HG02970 (cell line): Measurements from ENCODE around the gene TTC23L.
A peak's percentile ranks its signal among the peaks of the same experiment; 100 is the strongest.

Source experiments
- ATAC-seq: cut with Tn5 transposase; IDR thresholded peaks from one replicate; pipeline ENCODE4 v1.9.1; 2021; ENCODE audit warnings: mild to moderate bottlenecking, moderate library complexity, moderate number of reproducible peaks; ENCODE audit not compliant: unreplicated experiment, low FRiP score

Gene TTC23L

GRCh38 chr5:34866989-34867471, 28.1 kb downstream of the TTC23L start:
- ATAC-seq: no peak

GRCh38 chr5:34867660-34868059, 28.7 kb downstream of the TTC23L start:
- ATAC-seq: no peak

- ATAC-seq: no peak
These were observed 29.8 kb downstream of the TTC23L start for GRCh38 chr5:34868791-34869190.

DNA sequence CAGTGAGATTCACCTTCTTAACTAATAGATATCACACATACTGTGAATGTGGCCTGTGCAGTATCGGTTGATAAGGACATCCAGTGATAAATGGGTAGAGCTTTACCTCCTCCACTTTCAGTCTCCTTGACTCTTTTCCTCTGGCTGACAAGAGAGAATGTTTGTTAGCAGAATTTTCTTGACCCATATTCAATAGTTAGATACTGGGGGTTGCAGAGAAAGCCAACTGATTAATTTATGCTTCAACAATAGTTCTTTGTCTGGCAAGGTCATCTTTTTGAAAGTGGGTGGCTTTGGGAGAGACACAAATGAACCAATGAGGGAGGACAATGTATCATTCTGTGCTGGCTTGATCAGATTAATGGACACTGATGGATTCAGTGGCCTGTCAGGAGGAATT, 30.3 kb downstream of the TTC23L start:
- ATAC-seq: no peak

- no peak for ATAC-seq
These were observed 31.4 kb downstream of the TTC23L start for GRCh38 chr5:34870382-34870781.

GRCh38 chr5:34876275-34876674, 37.3 kb downstream of the TTC23L start:
- ATAC-seq: no peak

- no peak for ATAC-seq
These were observed 42.3 kb downstream of the TTC23L start for GRCh38 chr5:34881246-34881645.

DNA sequence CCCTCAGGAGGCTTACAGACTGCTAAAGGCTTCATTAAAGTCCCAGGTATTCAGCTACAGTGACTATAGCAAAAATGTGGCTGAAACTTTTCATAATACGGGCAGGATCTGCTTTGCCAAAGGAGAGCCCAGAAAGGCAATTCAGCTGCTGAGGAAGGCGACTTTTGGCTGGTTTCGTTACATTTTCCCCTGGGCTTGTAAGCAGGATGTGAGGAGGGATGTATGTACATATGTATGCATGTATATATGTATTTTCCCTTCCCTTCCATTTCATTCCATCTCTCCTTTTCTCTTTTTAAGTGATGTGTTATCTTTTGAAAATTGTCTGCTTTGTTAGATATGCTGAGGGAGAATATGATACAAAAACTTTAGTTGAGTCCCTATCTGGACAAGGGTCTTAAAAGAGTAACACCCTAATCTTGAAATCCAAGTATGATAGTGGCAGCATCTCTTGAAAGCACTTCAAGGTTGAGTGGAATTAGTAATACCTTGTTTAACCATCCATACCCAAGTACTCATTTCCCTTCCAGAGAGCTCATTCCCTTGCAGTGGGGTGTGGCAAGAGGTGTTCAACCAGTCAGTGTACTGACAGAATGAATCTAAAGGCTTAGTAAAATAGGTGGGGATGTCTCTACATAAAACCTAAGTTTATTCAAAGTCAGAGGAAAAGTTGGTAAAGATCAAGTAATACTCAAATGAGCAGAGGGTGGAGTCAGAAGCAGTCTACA, 47.6 kb downstream of the TTC23L start:
- ATAC-seq: no peak

- no peak for ATAC-seq
These were observed 50.4 kb downstream of the TTC23L start for GRCh38 chr5:34889394-34889793.

DNA sequence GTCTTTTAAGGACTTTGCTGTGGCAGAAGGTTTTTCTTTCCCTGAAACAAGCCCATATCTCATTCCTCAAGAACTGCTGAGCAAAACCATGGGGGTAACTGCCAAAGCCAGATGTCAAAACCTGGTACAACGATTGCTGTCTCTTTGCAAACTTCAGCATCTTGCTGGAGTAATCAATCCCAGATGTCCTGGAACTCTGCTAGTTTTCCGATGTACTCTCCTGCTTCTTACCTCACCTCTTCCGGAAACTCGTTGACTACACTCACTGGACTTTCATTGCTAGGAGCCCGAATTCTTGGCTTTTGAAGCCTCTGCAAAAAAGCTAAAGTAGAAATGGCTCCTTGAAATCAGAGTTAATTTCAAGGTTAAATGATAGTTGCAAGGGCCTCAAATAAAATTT, 53.0 kb downstream of the TTC23L start:
- ATAC-seq: no peak

DNA sequence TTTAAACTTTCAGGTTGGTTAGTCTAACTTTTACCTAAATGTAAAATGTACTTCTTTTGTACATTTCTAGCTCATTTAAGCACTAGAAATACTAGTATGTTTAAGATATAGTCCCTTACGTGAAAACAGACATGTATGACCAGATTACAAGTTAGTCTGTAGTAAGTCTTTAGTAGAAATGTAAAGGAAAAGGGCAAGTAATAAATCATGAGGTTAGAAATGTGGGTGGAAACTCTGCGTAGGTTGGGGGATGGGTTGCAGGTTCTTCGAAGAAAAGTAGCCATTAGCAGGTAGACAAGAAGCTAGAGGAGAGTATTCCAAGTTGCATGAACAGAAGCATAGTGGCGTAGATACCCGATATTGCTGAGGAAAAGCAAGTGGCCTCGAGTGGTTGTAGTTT, 53.5 kb downstream of the TTC23L start:
- ATAC-seq: no peak

DNA sequence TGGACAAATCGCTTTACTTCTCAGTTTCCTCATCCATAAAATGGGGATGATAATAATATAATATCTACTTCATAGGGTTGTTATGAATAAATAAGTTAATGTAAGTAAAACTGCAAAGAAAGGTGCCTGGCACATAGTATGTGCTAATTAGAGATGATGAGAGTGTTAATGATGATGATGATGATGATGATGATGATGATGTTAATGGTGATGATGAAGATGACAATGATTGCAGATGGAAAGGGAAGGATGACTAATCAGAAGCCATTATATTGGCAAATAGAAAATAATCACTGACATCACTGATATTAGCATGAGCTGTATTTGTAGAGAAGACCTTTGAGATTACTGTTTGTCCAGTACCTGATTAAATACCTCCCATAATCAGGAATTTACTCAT, 55.8 kb downstream of the TTC23L start:
- no peak for ATAC-seq

GRCh38 chr5:34895641-34896419, 56.9 kb downstream of the TTC23L start:
- no peak for ATAC-seq

DNA sequence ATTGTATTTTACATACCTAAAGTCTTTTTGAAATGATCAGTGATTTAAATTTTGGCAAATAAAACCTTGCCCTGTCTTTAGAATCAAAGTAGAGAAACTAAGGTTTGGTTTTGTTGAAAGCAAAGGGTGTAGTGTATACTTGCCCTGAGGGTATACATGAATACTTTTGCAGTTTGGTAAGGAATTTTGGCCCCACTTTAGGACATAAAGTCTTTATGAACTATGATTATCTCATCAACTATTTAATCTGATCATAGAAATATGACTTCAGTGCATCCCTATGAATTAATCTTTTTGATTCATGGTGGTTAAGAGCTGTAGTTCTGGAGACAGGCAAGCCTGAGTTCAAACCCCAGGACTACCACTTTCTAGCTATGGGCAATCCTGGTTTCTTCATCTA, 58.7 kb downstream of the TTC23L start:
- ATAC-seq: no peak

DNA sequence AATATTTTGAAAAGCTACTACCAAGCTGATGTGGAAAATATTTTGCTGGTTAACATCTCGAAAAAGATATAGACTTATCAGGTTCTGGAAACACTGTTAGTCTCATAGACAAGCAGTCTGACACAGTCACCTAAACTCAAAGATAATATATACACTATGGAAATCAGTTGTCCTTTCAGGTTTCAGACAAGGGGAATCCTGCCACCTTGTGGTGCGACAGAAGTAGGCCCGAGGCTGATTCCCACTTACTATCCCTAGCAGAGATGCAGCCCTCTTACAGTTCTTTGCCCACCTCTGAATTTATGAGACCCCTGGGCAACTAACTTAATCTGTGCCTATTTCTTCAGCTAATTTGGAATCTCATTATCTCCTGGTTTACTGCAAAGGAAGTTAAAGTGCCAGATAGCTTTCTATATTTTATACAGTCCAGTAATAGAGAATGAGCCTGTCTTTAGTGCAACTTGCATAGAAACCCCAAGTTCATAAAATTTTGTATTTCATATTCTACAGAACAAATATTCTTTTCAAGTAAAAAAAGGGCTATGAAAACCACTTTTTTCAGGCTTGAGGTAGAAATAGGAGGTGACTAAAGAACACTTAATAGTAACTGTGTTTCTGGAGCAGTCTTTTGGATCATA, 59.4 kb downstream of the TTC23L start:
- ATAC-seq: no peak

DNA sequence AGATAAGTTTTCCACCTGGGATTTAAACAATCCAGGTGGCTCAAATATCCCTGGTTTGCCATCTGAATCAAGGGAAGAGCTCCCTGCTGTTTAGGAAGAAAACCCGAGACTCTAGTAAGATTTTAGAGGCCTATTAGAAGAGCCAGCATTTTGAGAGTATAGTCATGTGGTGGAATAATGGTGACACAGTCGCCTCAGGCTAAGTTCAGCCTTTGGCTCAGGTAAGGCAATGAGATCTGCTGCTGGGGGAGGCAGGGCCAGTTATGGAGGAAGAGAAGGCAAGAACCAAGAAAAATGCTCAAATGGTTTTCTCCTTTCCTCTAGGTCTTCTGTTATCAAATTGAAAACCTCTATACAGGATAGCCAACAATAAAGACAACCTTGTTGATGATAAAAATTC, 60.1 kb downstream of the TTC23L start:
- ATAC-seq: no peak

DNA sequence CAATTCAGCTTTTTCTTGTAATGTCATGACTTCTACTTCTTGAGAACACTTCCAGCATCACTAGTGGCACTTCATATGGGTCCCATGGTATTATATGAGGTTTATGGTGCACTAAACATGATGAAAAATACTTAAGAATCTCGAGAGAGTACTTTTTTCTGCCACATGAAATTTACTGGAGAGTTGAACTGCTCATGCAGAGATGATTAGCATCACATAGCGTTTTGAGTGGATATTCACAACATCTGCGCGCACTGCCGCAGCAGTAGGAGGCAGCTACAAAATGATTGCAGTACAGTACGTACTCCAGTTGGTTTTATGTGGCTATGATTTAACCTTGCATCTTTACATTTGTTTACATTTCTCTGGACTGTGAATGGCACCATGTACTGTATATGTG, 61.7 kb downstream of the TTC23L start:
- no peak for ATAC-seq

- ATAC-seq: no peak
These were observed 64.3 kb downstream of the TTC23L start for GRCh38 chr5:34903260-34903659.

DNA sequence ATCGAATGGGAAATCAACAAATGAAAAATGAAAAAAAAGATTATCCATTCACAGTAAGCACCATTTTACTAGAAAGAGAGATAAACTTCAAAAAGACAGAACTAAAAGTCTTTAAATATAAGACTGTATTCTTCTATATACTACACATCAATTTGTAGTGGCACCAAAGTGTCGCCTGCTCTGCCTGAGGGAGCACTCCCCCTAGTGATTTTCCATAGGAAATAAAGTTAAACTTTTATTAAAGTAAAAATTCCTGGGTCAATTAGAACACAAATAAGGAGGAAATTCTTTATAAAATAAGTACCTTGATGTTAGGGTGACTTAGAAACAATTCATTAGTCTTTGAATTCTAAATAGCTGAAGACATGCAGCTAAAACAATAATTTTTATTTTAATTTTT, 66.6 kb downstream of the TTC23L start:
- ATAC-seq: no peak

- ATAC-seq: no peak
These were observed 74.1 kb downstream of the TTC23L start for GRCh38 chr5:34913072-34913471.

GRCh38 chr5:34914671-34915138, 75.7 kb downstream of the TTC23L start:
- peak; percentile 7 for ATAC-seq
